CD4-positive, alpha-beta T cell treated with Interleukin-15 for 4 hours (primary cell): ENCODE data around the gene AGMO.

Source experiments
- DNase-seq: peaks from one replicate; pipeline ENCODE4 v3.0.0-alpha.2; 2020; ENCODE audit warnings: low spot score

AGMO gene

GRCh38 chr7:15397159-15397550 is 164.7 kb downstream of the AGMO start:
- no peak for DNase-seq

DNA sequence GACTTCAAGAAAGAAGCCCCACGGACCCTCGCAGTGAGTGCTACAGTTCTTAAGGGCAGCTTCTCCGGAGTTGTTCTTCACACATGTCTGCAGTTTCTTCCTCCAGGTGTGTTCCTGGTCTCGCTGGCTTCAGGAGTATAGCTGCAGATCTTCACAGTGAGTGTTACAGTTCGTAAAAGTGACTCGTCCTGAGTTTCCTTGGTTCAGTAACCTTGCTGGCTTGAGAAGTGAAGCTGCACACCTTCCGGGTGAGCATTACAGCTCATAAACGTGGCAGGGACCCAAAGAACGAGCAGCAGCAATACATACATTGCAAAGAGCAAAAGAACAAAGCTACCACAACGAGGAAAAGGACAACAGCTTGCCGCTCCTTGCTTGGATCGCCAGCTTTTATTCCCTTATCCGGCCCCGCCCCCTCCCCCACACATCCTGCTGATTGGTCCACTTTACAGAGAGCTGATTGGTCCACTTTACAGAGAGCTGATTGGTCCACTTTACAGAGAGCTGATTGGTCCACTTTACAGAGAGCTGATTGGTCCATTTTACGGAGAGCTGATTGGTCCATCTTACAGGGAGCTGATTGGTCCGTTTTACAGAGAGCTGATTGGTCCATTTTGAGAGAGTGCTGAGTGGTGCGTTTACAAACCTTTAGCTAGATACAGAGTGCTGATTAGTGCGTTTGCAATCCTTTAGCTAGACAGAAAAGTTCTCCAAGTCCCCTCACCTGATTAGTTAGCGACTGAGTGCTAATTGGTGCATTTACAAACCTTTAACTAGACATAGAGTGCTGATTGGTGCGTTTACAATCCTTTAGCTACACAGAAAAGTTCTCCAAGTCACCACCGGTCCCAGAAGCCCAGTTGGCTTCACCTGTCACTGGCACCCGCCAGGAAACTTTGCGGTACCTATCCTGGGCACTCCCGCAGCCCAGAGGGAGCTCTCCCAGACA is 165.3 kb downstream of the AGMO start:
- no peak for DNase-seq

- no peak for DNase-seq
Measured at GRCh38 chr7:15389073-15389472, 172.7 kb downstream of the AGMO start.

GRCh38 chr7:15378494-15379145 is 183.2 kb downstream of the AGMO start:
- no peak for DNase-seq

- DNase-seq = no peak
Measured at GRCh38 chr7:15376600-15376999, 185.2 kb downstream of the AGMO start.

DNA sequence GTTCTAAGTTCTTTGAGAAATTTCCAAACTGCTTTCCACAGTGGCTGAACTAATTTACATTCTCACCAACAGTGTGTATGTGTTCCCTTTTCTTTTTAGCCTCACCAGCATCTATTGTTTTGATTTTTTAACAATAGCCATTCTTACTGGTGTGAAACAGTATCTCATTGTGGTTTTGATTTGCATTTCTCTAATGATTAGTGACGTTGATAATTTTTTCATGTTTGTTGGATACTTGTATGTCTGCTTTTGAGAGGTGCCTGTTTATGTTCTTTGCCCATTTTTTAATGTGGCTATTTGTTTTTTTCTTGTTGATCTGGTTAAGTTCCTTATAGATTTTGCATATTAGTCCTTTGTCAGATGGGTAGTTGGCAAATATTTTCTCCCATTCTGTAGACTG is 191.4 kb downstream of the AGMO start:
- DNase-seq = no peak

GRCh38 chr7:15368653-15369052 is 193.2 kb downstream of the AGMO start:
- DNase-seq = no peak

GRCh38 chr7:15367897-15368296 is 193.9 kb downstream of the AGMO start:
- no peak for DNase-seq

DNA sequence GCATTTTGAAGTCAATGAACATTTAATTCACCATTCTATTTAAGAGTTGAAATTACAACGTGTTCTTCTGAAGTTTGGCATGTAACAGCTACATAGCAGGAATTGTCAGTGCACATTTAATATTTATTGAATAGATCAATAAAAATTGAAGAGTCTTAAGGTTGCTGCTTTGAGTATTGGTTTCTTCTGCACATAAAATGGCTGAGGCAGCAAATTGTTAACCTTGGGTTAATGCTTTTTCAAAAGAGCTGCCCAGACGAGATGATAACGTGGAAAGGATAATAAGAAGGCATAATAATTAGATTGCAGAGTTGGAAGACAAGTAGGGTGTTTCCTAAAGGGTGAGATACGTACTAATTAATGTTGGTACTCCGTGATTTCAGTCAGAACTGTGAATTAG is 203.7 kb downstream of the AGMO start:
- no peak for DNase-seq

- no peak for DNase-seq
Measured at GRCh38 chr7:15352421-15353206, 209.2 kb downstream of the AGMO start.

GRCh38 chr7:15345216-15345615 is 216.6 kb downstream of the AGMO start:
- no peak for DNase-seq

DNA sequence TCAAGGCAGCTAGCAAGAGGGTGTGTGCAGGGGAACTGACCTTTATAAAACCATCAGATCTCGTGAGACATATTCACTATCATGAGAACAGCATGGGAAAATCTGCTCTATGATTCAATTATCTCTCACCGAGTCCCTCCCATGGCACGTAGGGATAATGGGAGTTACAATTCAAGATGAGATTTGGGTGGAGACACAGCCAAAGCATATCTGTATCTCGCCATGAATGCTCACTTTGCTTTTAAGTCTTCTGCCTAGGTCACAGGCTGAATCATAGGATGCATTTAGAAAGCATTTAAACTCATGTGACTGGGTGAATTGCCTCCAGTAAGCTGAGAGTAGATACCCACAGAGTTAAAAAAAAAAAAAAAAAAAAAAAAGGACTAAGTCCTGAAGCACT is 220.0 kb downstream of the AGMO start:
- no peak for DNase-seq

GRCh38 chr7:15336146-15336545 is 225.7 kb downstream of the AGMO start:
- DNase-seq = no peak

DNA sequence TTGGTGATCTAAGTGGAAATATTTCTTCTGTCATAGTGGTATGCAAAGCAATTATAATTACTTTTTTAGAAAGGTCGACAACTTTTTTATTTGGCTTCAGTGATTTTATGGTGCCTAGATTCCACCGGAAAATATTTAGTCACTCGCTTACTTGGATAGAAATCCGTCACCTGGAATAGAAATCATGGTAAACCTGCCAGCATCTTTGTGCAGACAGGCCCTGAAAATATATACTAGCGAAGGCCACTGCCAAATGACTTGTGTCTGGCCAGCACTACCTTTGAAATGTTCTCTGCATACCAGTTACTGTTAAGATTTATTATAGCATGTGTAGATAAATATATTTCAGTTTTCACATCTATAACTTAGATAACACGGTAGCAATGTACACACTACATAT is 226.4 kb downstream of the AGMO start:
- no peak for DNase-seq

GRCh38 chr7:15334536-15335263 is 227.1 kb downstream of the AGMO start:
- DNase-seq = no peak

- DNase-seq = no peak
Measured at GRCh38 chr7:15332956-15333355, 228.9 kb downstream of the AGMO start.

- no peak for DNase-seq
Measured at GRCh38 chr7:15330943-15331342, 230.9 kb downstream of the AGMO start.

GRCh38 chr7:15327001-15327400 is 234.8 kb downstream of the AGMO start:
- no peak for DNase-seq

DNA sequence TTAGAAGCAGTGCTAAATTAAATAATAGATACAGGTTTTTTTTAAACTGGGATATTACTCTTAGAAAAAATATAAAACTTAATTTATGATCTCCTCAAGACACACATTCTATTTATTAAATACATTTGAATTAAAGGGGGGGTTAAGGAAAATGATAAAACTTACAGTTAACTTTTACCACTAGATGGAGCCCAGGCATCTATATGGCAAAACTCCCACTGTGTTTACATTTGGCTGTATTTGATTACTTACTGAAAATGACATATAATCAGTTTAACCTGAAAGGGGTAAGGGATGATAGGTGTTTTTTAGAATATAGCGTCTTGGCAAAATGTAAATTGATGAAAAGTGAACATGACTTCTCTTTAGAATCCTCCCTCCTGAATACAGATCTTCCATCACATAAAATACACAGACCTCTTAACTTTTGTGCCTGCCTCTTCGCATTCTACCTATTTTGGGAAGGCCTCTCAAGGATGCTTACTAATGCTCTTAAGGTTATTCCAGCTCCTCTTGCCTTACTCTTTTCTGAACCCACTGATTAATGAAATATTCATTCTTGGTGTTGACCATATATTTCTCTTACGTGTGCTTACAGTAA is 235.7 kb downstream of the AGMO start:
- no peak for DNase-seq

GRCh38 chr7:15323550-15323949 is 238.3 kb downstream of the AGMO start:
- DNase-seq = no peak

GRCh38 chr7:15317215-15317614 is 244.6 kb downstream of the AGMO start:
- no peak for DNase-seq

DNA sequence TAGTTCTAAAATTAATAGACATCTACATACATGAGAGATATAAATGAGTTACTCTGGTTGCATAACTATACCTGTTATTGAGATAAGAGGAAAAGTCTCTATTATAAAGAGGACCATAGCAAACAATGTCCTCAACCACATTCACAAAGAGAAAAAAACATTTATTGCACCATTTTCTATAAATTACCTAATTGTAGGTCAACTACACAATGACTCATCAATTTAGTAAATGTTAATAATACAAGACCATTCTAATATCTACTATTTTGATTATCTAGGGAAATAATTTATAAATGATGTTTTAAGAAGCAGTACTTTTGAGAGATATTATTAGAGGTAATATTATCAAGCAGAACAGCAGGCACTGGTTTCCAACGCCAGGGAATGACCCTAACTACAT is 246.1 kb downstream of the AGMO start:
- DNase-seq = no peak
